HEK293 (cell line): ENCODE data around the gene SEMA4B.

ENCODE experiments used
- CTCF ChIA-PET: fragments of 350-600 bp; formaldehyde crosslinking; extraction: SDS; loops from one replicate; lab custom pipeline; 2021; ENCODE audit warnings: antibody characterized with exemption; lab: Yijun Ruan, JAX
- POLR2A ChIA-PET: fragments of 300-600 bp; formaldehyde crosslinking; extraction: SDS; loops from one replicate; lab custom pipeline; 2020; ENCODE audit warnings: antibody characterized with exemption, inconsistent platforms; lab: Yijun Ruan, JAX
- H3K27ac ChIP-seq: fragments of 200-500 bp; sonication (Bioruptor generic); 2 replicates; pipeline ENCODE4 v1.5.1; 2014; ENCODE audit warnings: low read depth, low read length, control low read depth, inconsistent platforms; ENCODE audit errors: extremely low read depth
- H3K36me3 ChIP-seq, 2 experiments: fragments of 200-500 bp in 1 of 2; sonication (Bioruptor generic) in 1 of 2; 1 replicate in 1 of 2; 2 replicates in 1 of 2; pipeline ENCODE4 v1.5.1; 2014 to 2017; ENCODE audit warnings: inconsistent platforms in 2 of 2, low read length in 2 of 2; ENCODE audit not compliant: control insufficient read depth in 2 of 2, insufficient read depth in 1 of 2
- H3K4me1 ChIP-seq: fragments of 200-500 bp; sonication (Bioruptor generic); 2 replicates; pipeline ENCODE4 v1.5.1; 2014; ENCODE audit warnings: mild to moderate bottlenecking, low read length, inconsistent platforms; ENCODE audit not compliant: control insufficient read depth, insufficient read depth
- H3K4me3 ChIP-seq: 2 replicates; pipeline ENCODE4 v1.5.1; 2011; ENCODE audit warnings: low read depth, mild to moderate bottlenecking, control low read depth, low read length, moderate library complexity
- H3K9me3 ChIP-seq: fragments of 200-500 bp; sonication (Bioruptor generic); 2 replicates; pipeline ENCODE4 v1.5.1; 2014; ENCODE audit warnings: low read depth, low read length, inconsistent platforms; ENCODE audit not compliant: control insufficient read depth, insufficient read depth
- HOXC10 ChIP-seq: sonication (generic); formaldehyde crosslinking; IDR thresholded peaks from 2 replicates; pipeline ENCODE4 v1.8.1; 2023; ENCODE audit warnings: mild to moderate bottlenecking, missing genetic modification reagents
- KLF7 ChIP-seq: fragments of 450-650 bp; formaldehyde crosslinking; IDR thresholded peaks from 2 replicates; pipeline ENCODE4 v1.5.1; 2016; ENCODE audit warnings: missing biosample characterization, missing genetic modification characterization, borderline replicate concordance
- PRDM1 ChIP-seq: fragments of 450-650 bp; formaldehyde crosslinking; IDR thresholded peaks from 2 replicates; pipeline ENCODE4; 2016; ENCODE audit warnings: missing biosample characterization, missing genetic modification characterization
- SP7 ChIP-seq: fragments of 450-650 bp; formaldehyde crosslinking; IDR thresholded peaks from 2 replicates; pipeline ENCODE4 v1.5.1; 2016; ENCODE audit warnings: missing biosample characterization, missing genetic modification characterization
- YY1 ChIP-seq: fragments of 450-650 bp; formaldehyde crosslinking; IDR thresholded peaks from 2 replicates; pipeline ENCODE4 v1.5.1; 2018; ENCODE audit warnings: missing biosample characterization, missing genetic modification characterization
- ZBTB20 ChIP-seq: fragments of 450-650 bp; formaldehyde crosslinking; IDR thresholded peaks from 2 replicates; pipeline ENCODE4 v1.5.1; 2016; ENCODE audit warnings: missing biosample characterization, missing genetic modification characterization
- ZNF133 ChIP-seq: fragments of 450-650 bp; formaldehyde crosslinking; IDR thresholded peaks from 2 replicates; pipeline ENCODE4 v1.5.1; 2016; ENCODE audit warnings: missing biosample characterization, missing genetic modification characterization
- ZNF148 ChIP-seq: fragments of 450-650 bp; formaldehyde crosslinking; IDR thresholded peaks from 2 replicates; pipeline ENCODE4 v1.5.0; 2017; ENCODE audit warnings: missing biosample characterization, missing genetic modification characterization, borderline replicate concordance
- ZNF16 ChIP-seq: fragments of 450-650 bp; formaldehyde crosslinking; IDR thresholded peaks from 2 replicates; pipeline ENCODE4 v1.5.1; 2016; ENCODE audit warnings: low read depth, missing biosample characterization, missing genetic modification characterization
- ZNF248 ChIP-seq: fragments of 450-650 bp; formaldehyde crosslinking; IDR thresholded peaks from 2 replicates; pipeline ENCODE4 v1.5.1; 2017; ENCODE audit warnings: missing biosample characterization, missing genetic modification characterization
- ZNF366 ChIP-seq: fragments of 450-650 bp; formaldehyde crosslinking; conservative IDR thresholded peaks from 2 replicates; pipeline ENCODE4 v1.5.1; 2016; ENCODE audit warnings: missing biosample characterization, missing genetic modification characterization
- ZNF530 ChIP-seq: fragments of 450-650 bp; formaldehyde crosslinking; IDR thresholded peaks from 2 replicates; pipeline ENCODE4 v1.5.1; 2016; ENCODE audit warnings: low read depth, missing biosample characterization, missing genetic modification characterization
- ZNF555 ChIP-seq: fragments of 450-650 bp; formaldehyde crosslinking; conservative IDR thresholded peaks from 2 replicates; pipeline ENCODE4 v1.5.1; 2017; ENCODE audit warnings: missing biosample characterization, mild to moderate bottlenecking, missing genetic modification characterization, inconsistent platforms
- ZNF600 ChIP-seq: fragments of 450-650 bp; formaldehyde crosslinking; IDR thresholded peaks from 2 replicates; pipeline ENCODE4 v1.5.1; 2016; ENCODE audit warnings: missing biosample characterization, missing genetic modification characterization
- ZNF621 ChIP-seq: fragments of 450-650 bp; formaldehyde crosslinking; IDR thresholded peaks from 2 replicates; pipeline ENCODE4 v1.5.1; 2017; ENCODE audit warnings: missing biosample characterization, missing genetic modification characterization
- ZNF677 ChIP-seq: fragments of 450-650 bp; IDR thresholded peaks from 2 replicates; pipeline ENCODE4 v1.5.0; 2018; ENCODE audit warnings: missing biosample characterization, mild to moderate bottlenecking, missing genetic modification characterization, moderate library complexity
- ZNF747 ChIP-seq: fragments of 450-650 bp; formaldehyde crosslinking; IDR thresholded peaks from 2 replicates; pipeline ENCODE4 v1.5.1; 2016; ENCODE audit warnings: missing biosample characterization, missing genetic modification characterization
- ZNF777 ChIP-seq: fragments of 450-650 bp; formaldehyde crosslinking; IDR thresholded peaks from 2 replicates; pipeline ENCODE4 v1.5.1; 2017; ENCODE audit warnings: missing biosample characterization, missing genetic modification characterization, borderline replicate concordance
- ZNF785 ChIP-seq: fragments of 450-650 bp; formaldehyde crosslinking; IDR thresholded peaks from 2 replicates; pipeline ENCODE4 v1.5.1; 2016; ENCODE audit warnings: missing biosample characterization, missing genetic modification characterization
- ZNF837 ChIP-seq: fragments of 450-650 bp; formaldehyde crosslinking; IDR thresholded peaks from 2 replicates; pipeline ENCODE4 v1.5.1; 2016; ENCODE audit warnings: missing biosample characterization, missing genetic modification characterization
- TF ChIP-seq, protein P1 (sequence below): fragments of 450-650 bp; formaldehyde crosslinking; IDR thresholded peaks from 2 replicates; pipeline ENCODE4 v1.5.1; 2016; ENCODE audit warnings: missing biosample characterization, missing genetic modification characterization, borderline replicate concordance
- TF ChIP-seq, protein P2 (sequence below): fragments of 450-650 bp; formaldehyde crosslinking; IDR thresholded peaks from 2 replicates; pipeline ENCODE4 v1.5.1; 2016; ENCODE audit warnings: missing biosample characterization, missing genetic modification characterization
- TF ChIP-seq, protein P3 (sequence below): fragments of 450-650 bp; formaldehyde crosslinking; IDR thresholded peaks from 2 replicates; pipeline ENCODE4 v1.5.1; 2016; ENCODE audit warnings: missing biosample characterization, missing genetic modification characterization

SEMA4B gene

GRCh38 chr15:90239371-90239770 lies 38.2 kb downstream of the SEMA4B start:
- Histone ChIP-seq H3K4me3 (no peak overlapping the region), H3K36me3 (peaks cover 14 to 22% of the 10 kb centered on the region in 2 experiments; a peak in 2 of 3 replicates), H3K27ac (no peak overlapping the region), H3K4me1 (no peaks in the 10 kb centered on the region), H3K9me3 (no peaks in the 10 kb centered on the region)
- no peak for TF ChIP-seq ZNF837 (tag by site-specific recombination)
- TF ChIP-seq ZBTB20 (tag by site-specific recombination): no peak
- TF ChIP-seq, protein P1, sequence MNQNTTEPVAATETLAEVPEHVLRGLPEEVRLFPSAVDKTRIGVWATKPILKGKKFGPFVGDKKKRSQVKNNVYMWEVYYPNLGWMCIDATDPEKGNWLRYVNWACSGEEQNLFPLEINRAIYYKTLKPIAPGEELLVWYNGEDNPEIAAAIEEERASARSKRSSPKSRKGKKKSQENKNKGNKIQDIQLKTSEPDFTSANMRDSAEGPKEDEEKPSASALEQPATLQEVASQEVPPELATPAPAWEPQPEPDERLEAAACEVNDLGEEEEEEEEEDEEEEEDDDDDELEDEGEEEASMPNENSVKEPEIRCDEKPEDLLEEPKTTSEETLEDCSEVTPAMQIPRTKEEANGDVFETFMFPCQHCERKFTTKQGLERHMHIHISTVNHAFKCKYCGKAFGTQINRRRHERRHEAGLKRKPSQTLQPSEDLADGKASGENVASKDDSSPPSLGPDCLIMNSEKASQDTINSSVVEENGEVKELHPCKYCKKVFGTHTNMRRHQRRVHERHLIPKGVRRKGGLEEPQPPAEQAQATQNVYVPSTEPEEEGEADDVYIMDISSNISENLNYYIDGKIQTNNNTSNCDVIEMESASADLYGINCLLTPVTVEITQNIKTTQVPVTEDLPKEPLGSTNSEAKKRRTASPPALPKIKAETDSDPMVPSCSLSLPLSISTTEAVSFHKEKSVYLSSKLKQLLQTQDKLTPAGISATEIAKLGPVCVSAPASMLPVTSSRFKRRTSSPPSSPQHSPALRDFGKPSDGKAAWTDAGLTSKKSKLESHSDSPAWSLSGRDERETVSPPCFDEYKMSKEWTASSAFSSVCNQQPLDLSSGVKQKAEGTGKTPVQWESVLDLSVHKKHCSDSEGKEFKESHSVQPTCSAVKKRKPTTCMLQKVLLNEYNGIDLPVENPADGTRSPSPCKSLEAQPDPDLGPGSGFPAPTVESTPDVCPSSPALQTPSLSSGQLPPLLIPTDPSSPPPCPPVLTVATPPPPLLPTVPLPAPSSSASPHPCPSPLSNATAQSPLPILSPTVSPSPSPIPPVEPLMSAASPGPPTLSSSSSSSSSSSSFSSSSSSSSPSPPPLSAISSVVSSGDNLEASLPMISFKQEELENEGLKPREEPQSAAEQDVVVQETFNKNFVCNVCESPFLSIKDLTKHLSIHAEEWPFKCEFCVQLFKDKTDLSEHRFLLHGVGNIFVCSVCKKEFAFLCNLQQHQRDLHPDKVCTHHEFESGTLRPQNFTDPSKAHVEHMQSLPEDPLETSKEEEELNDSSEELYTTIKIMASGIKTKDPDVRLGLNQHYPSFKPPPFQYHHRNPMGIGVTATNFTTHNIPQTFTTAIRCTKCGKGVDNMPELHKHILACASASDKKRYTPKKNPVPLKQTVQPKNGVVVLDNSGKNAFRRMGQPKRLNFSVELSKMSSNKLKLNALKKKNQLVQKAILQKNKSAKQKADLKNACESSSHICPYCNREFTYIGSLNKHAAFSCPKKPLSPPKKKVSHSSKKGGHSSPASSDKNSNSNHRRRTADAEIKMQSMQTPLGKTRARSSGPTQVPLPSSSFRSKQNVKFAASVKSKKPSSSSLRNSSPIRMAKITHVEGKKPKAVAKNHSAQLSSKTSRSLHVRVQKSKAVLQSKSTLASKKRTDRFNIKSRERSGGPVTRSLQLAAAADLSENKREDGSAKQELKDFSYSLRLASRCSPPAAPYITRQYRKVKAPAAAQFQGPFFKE (tag by site-specific recombination): no peak
- no peak for TF ChIP-seq SP7 (tag by site-specific recombination)
- no peak for TF ChIP-seq ZNF600 (tag by site-specific recombination)
- no peak for TF ChIP-seq ZNF133 (tag by site-specific recombination)
- no peak for TF ChIP-seq ZNF747 (tag by site-specific recombination)
- no peak for TF ChIP-seq ZNF248 (tag by site-specific recombination)
- TF ChIP-seq, protein P2, sequence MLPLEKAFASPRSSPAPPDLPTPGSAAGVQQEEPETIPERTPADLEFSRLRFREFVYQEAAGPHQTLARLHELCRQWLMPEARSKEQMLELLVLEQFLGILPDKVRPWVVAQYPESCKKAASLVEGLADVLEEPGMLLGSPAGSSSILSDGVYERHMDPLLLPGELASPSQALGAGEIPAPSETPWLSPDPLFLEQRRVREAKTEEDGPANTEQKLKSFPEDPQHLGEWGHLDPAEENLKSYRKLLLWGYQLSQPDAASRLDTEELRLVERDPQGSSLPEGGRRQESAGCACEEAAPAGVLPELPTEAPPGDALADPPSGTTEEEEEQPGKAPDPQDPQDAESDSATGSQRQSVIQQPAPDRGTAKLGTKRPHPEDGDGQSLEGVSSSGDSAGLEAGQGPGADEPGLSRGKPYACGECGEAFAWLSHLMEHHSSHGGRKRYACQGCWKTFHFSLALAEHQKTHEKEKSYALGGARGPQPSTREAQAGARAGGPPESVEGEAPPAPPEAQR (tag by site-specific recombination): no peak
- TF ChIP-seq YY1 (tag by site-specific recombination): no peak
- TF ChIP-seq ZNF530: no peak
- TF ChIP-seq PRDM1 (tag by site-specific recombination): no peak
- TF ChIP-seq ZNF785: no peak
- no peak for TF ChIP-seq ZNF555 (tag by site-specific recombination)
- TF ChIP-seq KLF7 (tag by site-specific recombination): no peak
- TF ChIP-seq ZNF16 (tag by site-specific recombination): no peak
- POLR2A ChIA-PET: interaction anchor here (1.3 kb wide), 1 partner anchor 10 kb away, joined by 3 read pairs; the partner anchor contains the start of gene TTLL13
- CTCF ChIA-PET: no interaction called here

DNA sequence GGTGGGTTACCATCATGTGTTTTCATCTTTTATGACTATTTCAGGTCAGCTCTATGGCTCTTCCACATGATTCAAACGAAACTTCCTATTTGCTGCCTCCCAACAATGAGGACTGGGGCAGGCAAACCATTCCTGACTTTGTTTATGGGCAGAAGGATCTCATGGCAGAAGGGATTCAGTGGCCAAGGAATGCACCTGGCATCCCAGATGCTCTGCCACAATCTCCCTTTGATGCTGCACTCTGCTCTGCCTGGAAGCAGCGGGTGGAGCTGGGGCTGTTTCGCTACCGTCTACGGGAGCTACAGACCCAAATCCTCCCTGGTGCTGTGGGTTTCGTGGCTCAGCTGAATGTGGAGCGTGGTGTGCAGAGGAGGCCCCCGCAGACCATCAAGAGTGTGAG lies 39.7 kb downstream of the SEMA4B start:
- TF ChIP-seq HOXC10 (CRISPR knock-in tag) (no peak), ZNF677 (tag by site-specific recombination) (no peak), ZNF366 (tag by site-specific recombination) (no peak), ZNF148 (tag by site-specific recombination) (no peak), ZNF621 (tag by site-specific recombination) (no peak), ZNF777 (tag by site-specific recombination) (no peak)
- TF ChIP-seq, protein P3, sequence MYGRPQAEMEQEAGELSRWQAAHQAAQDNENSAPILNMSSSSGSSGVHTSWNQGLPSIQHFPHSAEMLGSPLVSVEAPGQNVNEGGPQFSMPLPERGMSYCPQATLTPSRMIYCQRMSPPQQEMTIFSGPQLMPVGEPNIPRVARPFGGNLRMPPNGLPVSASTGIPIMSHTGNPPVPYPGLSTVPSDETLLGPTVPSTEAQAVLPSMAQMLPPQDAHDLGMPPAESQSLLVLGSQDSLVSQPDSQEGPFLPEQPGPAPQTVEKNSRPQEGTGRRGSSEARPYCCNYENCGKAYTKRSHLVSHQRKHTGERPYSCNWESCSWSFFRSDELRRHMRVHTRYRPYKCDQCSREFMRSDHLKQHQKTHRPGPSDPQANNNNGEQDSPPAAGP (tag by site-specific recombination): no peak
- H3K4me1 ChIP-seq: no peaks in the 10 kb centered on the region
- ChIA-PET CTCF (interaction anchor here (0.6 to 0.9 kb wide), 2 partner anchors 60 to 128 kb away, joined by 3 read pairs; no protein-coding TSS in a partner anchor), POLR2A (interaction anchor here (0.6 kb wide), 1 partner anchor 8 kb away, joined by 6 read pairs; the partner anchor contains the start of gene TTLL13)
- H3K27ac ChIP-seq: no peak overlapping the region
- H3K9me3 ChIP-seq: no peaks in the 10 kb centered on the region
- H3K4me3 ChIP-seq: no peak overlapping the region
- peaks cover 14 to 22% of the 10 kb centered on the region in 2 experiments; a peak in 2 of 3 replicates for H3K36me3 ChIP-seq
